HFFc6 (cell line): ENCODE data around the gene LMF1. TPM values are rescaled to one million over a fixed set of nuclear protein-coding genes. Genes with fewer than 3 reads are reported as not detected.
A peak's percentile ranks its signal among the peaks of the same experiment; 100 is the strongest.

Experiments used
- DNase-seq: peaks from one replicate; pipeline ENCODE4 v3.0.0-alpha.2; 2018
- H3K27ac Mint-ChIP-seq: 2 replicates; pipeline ENCODE4 v1.8.0; 2020; ENCODE audit warnings: mild to moderate bottlenecking, mixed read lengths
- H3K27me3 Mint-ChIP-seq: 2 replicates; pipeline ENCODE4 v1.8.0; 2021; ENCODE audit warnings: mild to moderate bottlenecking, moderate library complexity, mixed read lengths; ENCODE audit not compliant: insufficient read depth
- H3K36me3 Mint-ChIP-seq: 2 replicates; pipeline ENCODE4 v1.8.0; 2021; ENCODE audit warnings: low read depth, mixed read lengths
- H3K4me1 Mint-ChIP-seq: 2 replicates; pipeline ENCODE4 v1.8.0; 2020; ENCODE audit warnings: low read depth, mixed read lengths
- H3K4me3 Mint-ChIP-seq: 2 replicates; pipeline ENCODE4 v1.8.0; 2020; ENCODE audit warnings: mild to moderate bottlenecking, moderate library complexity, mixed read lengths
- H3K9me3 Mint-ChIP-seq: 2 replicates; pipeline ENCODE4 v1.8.0; 2020; ENCODE audit warnings: mild to moderate bottlenecking, mixed read lengths
- long read RNA-seq: library from polyadenylated mRNA; unstranded; transcript quantifications from one replicate; pipeline ENCODE4 v2.0.0, GENCODE V29; 2019
- total RNA-seq, 6 experiments: library from RNA; stranded (reverse); fragmentation: NEBNext Ultra II Directional; extraction: Animal tissue kit (Norgen Biotek cat#: 25700); gene quantifications; 2 replicates in 1 of 6; 3 replicates in 5 of 6; pipeline ENCODE4 v1.2.3, GENCODE V29; 2021
- TF ChIP-seq, protein P1 (sequence below): fragments of 200-600 bp; sonication (generic); IDR thresholded peaks from 2 replicates; pipeline ENCODE4 v1.5.0; 2021; ENCODE audit warnings: antibody characterized with exemption, mild to moderate bottlenecking

The LMF1 gene
- 10 to 100 TPM; 10.9 to 19.3 (median 14.2) TPM for total RNA-seq
- long read RNA-seq, partial matches to known transcripts: 1 of 2 reads
- long read RNA-seq, other reads (novel, unspliced or antisense): 0 of 2 reads

DNA sequence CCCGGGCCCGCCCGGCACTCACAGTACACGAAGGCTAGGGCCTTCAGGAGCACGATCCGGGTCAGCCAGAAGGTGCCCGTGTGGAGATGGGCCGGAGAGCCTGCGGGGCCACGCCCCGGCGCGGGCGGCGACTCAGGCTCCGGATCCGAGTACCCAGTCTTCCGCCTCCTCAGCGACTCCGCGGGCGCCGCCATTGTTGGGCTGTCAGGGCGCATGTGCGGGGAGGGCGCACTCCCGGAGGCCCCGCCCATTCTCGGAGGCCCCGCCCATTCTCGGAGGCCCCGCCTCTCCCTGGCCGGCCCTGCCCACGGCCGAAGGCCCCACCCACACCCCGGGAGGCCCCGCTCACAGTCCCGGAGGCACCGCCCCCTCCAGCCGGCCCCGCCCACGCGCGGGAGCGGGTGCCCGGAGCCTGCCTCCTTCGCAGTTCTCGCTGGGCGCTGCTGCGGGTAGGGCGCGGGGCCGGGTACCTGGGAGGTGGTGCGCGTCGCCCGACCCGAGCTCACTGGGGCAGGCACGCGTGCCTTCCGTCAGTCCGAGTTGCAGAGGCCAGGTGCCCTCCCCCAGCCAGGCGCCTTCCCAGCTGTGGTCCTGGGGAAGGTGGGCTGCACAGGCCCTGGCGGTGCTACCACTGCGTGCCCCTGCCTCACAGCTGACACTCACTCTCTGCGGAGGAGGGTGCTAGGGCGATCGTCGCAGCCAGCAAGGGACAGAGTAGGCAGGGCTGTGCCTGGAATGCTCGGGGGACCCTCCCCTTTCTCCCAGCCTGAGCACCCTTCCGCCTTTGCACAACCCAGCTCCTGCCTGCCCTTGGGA, at the start of gene LMF1:
TSS of gene LMF1 (minus strand) at position 219 of the 816 bp plus-strand sequence. CDS start at position 215, 4 bp downstream.
- peaks cover 24% of the 10 kb centered on the region for H3K36me3 Mint-ChIP-seq
- H3K27ac Mint-ChIP-seq: peak within 1 kb of the TSS; percentile 31
- peak within 1 kb of the TSS; percentile 81 for H3K4me3 Mint-ChIP-seq
- peaks cover 7% of the 10 kb centered on the region; the same call in 1 of the 2 replicates for H3K4me1 Mint-ChIP-seq
- H3K27me3 Mint-ChIP-seq: peaks cover 22% of the 10 kb centered on the region
- peak; percentile 82 for DNase-seq
- TF ChIP-seq, protein P1, sequence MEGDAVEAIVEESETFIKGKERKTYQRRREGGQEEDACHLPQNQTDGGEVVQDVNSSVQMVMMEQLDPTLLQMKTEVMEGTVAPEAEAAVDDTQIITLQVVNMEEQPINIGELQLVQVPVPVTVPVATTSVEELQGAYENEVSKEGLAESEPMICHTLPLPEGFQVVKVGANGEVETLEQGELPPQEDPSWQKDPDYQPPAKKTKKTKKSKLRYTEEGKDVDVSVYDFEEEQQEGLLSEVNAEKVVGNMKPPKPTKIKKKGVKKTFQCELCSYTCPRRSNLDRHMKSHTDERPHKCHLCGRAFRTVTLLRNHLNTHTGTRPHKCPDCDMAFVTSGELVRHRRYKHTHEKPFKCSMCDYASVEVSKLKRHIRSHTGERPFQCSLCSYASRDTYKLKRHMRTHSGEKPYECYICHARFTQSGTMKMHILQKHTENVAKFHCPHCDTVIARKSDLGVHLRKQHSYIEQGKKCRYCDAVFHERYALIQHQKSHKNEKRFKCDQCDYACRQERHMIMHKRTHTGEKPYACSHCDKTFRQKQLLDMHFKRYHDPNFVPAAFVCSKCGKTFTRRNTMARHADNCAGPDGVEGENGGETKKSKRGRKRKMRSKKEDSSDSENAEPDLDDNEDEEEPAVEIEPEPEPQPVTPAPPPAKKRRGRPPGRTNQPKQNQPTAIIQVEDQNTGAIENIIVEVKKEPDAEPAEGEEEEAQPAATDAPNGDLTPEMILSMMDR: no peak
- H3K9me3 Mint-ChIP-seq: peaks cover 12% of the 10 kb centered on the region

DNA sequence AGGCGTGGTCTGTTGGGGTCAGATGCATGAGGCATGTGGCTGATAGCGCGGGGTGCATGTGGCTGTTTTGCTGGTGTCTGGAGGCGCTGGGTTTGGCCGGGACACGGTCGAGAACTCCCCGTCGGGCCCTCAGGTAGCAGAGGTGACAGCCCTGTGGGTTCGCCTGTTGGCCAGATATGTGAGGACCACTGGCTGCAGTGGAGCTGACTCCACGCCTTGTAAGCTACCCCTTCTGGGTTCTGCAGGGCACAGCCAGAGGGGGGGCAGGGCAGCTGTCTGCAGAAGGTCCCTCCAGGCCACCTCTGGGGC, 49.3 kb upstream of the LMF1 start:
- Mint-ChIP-seq H3K4me1 (peaks cover 15% of the 10 kb centered on the region), H3K9me3 (no peaks in the 10 kb centered on the region), H3K36me3 (no peaks in the 10 kb centered on the region), H3K27me3 (peaks cover 8% of the 10 kb centered on the region), H3K27ac (peak overlapping the region; percentile 67), H3K4me3 (peak overlapping the region; percentile 70)
- no peak for DNase-seq
- TF ChIP-seq, protein P1: no peak

DNA sequence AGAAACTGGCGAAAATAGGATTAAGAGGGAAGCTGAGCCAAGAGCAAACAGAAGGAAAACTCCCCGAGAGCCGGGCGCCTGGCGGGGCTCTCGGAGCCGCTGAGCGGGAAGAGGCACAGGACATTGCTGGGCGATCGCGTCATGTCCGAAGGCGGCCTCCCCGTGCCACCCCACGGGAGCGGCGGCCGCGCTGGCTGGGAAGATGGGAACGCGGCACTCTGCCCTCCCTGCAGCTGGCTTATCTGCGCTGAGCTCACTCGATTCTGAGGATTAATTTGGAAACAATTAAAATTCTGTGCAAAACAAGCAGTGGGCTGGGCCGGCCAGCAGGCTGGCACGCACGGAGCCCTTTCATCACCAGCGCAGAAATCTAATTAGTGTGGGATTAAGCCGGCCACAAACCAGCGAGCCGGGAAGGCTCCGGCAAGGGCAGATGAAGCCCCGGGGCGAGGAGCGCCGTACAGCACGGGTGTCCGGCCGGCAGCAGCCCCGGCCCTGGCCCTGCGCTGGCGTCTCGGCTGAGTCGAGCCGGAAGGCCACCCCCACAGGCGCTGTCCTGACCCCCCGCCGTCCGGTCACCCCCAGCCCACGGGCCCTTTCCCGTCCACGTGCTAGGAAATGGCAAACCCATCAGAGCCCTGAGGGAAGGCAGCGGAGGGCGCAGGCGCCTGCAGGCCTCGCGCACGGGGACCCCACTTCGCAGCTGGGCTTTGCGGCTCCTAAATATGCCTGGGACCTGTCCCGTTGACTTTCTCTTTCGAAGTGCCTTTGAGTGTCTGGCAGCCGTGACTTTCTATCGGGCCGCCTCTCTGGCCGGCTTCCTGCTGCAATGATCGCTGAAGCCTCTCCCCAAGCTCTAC, 48.7 kb upstream of the LMF1 start:
- no peaks in the 10 kb centered on the region for H3K9me3 Mint-ChIP-seq
- no peaks in the 10 kb centered on the region for H3K36me3 Mint-ChIP-seq
- H3K4me3 Mint-ChIP-seq: peak overlapping the region; percentile 78
- TF ChIP-seq, protein P1: no peak
- H3K4me1 Mint-ChIP-seq: peaks cover 15% of the 10 kb centered on the region
- DNase-seq: peak; percentile 69
- peaks cover 8% of the 10 kb centered on the region for H3K27me3 Mint-ChIP-seq
- H3K27ac Mint-ChIP-seq: peak overlapping the region; percentile 78

DNA sequence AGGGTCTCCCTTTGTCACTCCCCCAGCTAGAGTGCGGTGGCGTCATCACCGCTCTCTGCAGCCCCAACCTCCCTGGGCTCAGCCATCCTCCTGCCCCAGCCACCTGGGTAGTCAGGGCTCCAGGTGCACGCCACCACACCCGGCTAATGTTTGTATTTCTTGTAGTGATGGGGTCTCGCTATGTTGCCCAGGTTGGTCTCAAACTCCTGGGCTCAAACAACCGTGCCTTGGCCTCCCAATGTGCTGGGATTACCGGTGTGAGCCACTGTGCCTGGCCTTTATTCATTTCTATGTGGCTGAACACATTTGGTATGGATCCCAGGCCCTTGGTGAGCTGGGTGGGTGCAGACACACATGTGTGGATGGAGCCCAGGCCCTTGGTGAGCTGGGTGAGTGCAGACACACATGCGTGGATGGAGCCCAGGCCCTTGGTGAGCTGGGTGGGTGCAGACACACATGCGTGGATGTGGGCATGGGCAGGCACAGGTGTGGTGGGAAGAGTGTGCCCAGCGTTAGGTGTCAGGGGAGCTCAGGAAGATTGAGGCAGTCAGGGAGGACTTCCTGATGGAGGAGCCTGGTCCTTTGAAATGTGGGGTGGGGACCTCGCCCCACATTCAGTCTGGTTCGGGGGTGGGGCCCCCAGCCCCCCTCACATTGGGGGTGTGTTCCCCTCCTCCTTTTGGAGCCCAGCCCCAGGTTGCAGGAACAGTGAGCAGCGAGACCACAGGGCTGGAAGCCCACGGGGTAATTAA, 47.8 kb upstream of the LMF1 start:
- TF ChIP-seq, protein P1: no peak
- H3K36me3 Mint-ChIP-seq: no peaks in the 10 kb centered on the region
- peak overlapping the region; percentile 78 for H3K27ac Mint-ChIP-seq
- H3K4me1 Mint-ChIP-seq: peaks cover 15% of the 10 kb centered on the region
- H3K9me3 Mint-ChIP-seq: no peaks in the 10 kb centered on the region
- no peak for DNase-seq
- H3K27me3 Mint-ChIP-seq: peaks cover 8% of the 10 kb centered on the region
- H3K4me3 Mint-ChIP-seq: peak overlapping the region; percentile 78
